ENCODE data around the gene ADIPOQ.
"Not testable (repeated sequence)": the region's sequence is repeated elsewhere in the genome, so short reads cannot be mapped to it uniquely, and the experiment has no call there.

ADIPOQ gene

DNA sequence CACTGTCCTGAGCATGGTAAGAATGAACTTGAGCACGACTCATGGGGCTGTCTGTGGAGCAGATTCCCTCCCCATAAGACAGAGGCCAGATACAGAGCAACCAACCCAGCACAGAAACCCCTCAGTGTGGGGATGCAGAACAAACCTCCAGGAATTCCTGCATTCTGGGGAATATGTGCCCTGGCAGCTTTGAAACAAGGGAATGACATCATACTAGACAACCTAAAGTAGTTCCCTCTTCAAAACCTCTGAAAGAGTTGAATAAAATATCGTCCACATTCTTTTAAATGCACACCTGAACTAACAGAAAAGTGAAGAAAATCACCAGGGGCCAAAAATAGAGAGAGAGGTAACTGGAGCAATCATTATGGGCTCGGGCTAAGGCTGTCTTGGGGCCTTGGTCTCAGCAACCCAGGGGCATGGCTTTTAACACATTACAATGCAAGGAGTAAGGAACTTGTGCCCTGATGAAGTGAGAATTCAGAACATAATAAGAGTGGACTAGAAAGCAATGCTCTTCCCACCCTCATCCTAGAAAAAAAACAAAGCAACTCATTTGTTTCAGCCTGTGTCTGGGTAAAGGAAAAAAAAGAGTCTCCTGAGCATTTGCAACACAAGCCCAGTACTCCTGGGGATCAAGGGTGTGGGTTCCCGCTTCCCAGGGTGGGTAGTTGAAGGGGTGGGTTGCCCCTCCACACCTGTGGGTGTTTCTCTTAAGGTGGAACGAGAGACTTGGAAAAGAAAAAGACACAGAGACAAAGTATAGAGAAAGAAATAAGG lies 43.9 kb downstream of the ADIPOQ start:
- Histone ChIP-seq H3K36me3 (no peaks in the 10 kb centered on the region), H3K9me3 (ENCODE audit: severe bottlenecking) (no peaks in the 10 kb centered on the region), H3K27me3 (ENCODE audit: insufficient read depth, low read depth, severe bottlenecking) (no peaks in the 10 kb centered on the region), H3K27ac (peak overlapping the region; percentile 73), H3K4me3 (ENCODE audit: low read depth, low read length) (no peak overlapping the region)
- TF ChIP-seq, protein P1, sequence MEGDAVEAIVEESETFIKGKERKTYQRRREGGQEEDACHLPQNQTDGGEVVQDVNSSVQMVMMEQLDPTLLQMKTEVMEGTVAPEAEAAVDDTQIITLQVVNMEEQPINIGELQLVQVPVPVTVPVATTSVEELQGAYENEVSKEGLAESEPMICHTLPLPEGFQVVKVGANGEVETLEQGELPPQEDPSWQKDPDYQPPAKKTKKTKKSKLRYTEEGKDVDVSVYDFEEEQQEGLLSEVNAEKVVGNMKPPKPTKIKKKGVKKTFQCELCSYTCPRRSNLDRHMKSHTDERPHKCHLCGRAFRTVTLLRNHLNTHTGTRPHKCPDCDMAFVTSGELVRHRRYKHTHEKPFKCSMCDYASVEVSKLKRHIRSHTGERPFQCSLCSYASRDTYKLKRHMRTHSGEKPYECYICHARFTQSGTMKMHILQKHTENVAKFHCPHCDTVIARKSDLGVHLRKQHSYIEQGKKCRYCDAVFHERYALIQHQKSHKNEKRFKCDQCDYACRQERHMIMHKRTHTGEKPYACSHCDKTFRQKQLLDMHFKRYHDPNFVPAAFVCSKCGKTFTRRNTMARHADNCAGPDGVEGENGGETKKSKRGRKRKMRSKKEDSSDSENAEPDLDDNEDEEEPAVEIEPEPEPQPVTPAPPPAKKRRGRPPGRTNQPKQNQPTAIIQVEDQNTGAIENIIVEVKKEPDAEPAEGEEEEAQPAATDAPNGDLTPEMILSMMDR (IDR thresholded peaks at IDR 0.05; ENCODE audit: low read depth, low read length): no peak
- DNase-seq: no peak

DNA sequence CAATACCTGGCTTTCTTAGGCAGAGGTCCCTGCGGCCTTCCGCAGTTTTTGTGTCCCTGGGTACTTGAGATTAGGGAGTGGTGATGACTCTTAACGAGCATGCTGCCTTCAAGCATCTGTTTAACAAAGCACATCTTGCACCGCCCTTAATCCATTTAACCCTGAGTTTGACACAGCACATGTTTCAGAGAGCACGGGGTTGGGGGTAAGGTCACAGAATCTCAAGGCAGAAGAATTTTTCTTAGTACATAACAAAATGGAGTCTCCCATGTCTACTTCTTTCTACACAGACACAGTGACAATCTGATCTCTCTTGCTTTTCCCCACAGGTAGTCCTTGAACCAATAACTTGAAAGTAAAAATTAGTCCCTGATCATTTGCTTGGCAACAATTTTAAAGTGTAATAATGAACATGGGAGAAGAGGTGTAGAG lies 45.0 kb downstream of the ADIPOQ start:
- H3K36me3 ChIP-seq; H3K4me3 ChIP-seq (ENCODE audit: low read depth, low read length); DNase-seq; H3K27me3 ChIP-seq (ENCODE audit: insufficient read depth, low read depth, severe bottlenecking); H3K9me3 ChIP-seq (ENCODE audit: severe bottlenecking): not testable (repeated sequence)
- H3K27ac ChIP-seq: peak overlapping the region; percentile 73

DNA sequence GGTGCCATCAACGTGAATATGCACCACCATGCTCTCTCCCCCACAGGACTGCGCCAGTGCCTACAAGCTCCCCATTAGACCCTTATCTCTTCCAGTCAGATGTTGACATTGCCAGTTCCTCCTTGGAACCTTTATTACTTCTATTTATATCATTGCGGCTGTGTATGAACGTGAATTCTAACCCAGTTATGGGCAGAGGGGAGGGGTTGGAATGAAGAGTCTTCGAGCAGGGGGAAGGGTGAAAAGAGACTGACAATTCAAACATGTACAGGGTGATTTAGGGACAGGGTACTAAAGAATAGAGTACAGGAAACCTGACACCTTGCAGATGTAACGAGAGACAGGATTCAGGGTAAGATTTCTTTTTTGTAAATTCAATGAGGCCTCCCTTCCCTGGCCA lies 46.1 kb downstream of the ADIPOQ start:
- DNase-seq: no peak
- TF ChIP-seq, protein P1 (IDR thresholded peaks at IDR 0.05; ENCODE audit: low read depth, low read length): no peak
- H3K9me3 ChIP-seq (ENCODE audit: severe bottlenecking): no peaks in the 10 kb centered on the region
- H3K36me3 ChIP-seq: no peaks in the 10 kb centered on the region
- peak overlapping the region; percentile 23; the same call in 1 of the 2 replicates for H3K27ac ChIP-seq
- no peak overlapping the region for H3K4me3 ChIP-seq (ENCODE audit: low read depth, low read length)
- H3K27me3 ChIP-seq (ENCODE audit: insufficient read depth, low read depth, severe bottlenecking): no peaks in the 10 kb centered on the region

DNA sequence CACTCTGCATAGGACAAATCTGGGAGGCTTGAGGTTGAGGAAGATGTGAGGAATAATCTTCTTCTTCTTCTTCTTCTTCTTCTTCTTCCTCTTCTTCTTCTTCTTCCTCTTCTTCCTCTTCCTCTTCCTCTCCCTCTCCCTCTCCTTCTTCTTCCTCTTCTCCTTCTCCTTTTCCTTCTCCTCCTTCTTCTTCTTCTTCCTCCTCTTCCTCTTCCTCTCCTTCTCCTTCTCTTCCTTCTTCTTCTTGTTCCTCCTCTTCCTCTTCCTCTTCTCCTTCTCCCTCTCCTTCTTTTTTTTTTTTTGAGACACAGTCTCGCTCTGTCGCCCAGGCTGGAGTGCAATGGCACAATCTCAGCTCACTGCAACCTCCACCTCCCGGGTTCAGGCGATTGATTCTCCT lies 47.2 kb downstream of the ADIPOQ start:
- H3K27me3 ChIP-seq (ENCODE audit: insufficient read depth, low read depth, severe bottlenecking); H3K4me3 ChIP-seq (ENCODE audit: low read depth, low read length); H3K27ac ChIP-seq; H3K36me3 ChIP-seq; DNase-seq; H3K9me3 ChIP-seq (ENCODE audit: severe bottlenecking): not testable (repeated sequence)

- TF ChIP-seq, protein P1 (IDR thresholded peaks at IDR 0.05; ENCODE audit: low read depth, low read length): no peak
Measured at GRCh38 chr3:186890911-186891310, 48.4 kb downstream of the ADIPOQ start.

DNA sequence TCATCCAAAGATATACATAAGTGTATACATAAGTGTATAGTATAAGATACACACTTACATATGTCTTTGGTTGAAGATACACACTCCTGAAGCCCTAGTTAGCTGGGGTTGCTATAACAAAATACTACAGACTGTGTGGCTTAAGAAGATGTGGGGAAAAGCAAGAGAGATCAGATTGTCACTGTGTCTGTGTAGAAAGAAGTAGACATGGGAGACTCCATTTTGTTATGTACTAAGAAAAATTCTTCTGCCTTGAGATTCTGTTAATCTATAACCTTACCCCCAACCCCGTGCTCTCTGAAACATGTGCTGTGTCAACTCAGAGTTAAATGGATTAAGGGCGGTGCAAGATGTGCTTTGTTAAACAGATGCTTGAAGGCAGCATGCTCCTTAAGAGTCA lies 50.6 kb downstream of the ADIPOQ start:
- not testable (repeated sequence) for H3K9me3 ChIP-seq (ENCODE audit: severe bottlenecking)
- peak overlapping the region; percentile 67 for H3K27ac ChIP-seq

More at GRCh38 chr3:186890911-186891310, 48.4 kb downstream of the ADIPOQ start:
- H3K27me3 ChIP-seq (ENCODE audit: insufficient read depth, low read depth, severe bottlenecking): no peaks in the 10 kb centered on the region
- H3K4me3 ChIP-seq (ENCODE audit: low read depth, low read length): no peak overlapping the region
- no peaks in the 10 kb centered on the region for H3K36me3 ChIP-seq
- H3K9me3 ChIP-seq (ENCODE audit: severe bottlenecking): no peaks in the 10 kb centered on the region
- H3K27ac ChIP-seq: no peak overlapping the region
- DNase-seq: no peak

DNA sequence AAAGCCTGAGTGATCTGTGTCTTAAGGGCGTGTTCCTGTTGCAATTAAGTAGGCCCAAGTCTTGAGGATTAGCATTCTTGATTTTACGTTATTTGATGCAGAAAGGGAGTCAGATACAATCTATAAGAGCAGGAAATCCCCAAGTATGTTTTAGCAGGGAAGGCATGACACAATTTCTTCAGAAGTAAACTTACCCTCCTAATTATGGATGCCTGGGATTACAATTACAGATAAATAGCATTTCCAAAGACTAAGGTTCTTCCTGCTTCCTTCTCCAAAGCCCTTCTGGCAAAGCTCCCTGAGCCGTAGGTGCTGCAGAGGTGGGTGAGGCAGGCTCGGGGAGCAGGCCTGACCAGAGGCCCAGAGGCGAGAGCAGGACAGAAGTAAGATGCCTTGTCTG lies 52.9 kb downstream of the ADIPOQ start:
- TF ChIP-seq, protein P1 (IDR thresholded peaks at IDR 0.05; ENCODE audit: low read depth, low read length): no peak
- no peak overlapping the region for H3K4me3 ChIP-seq (ENCODE audit: low read depth, low read length)
- H3K36me3 ChIP-seq: no peaks in the 10 kb centered on the region
- H3K27me3 ChIP-seq (ENCODE audit: insufficient read depth, low read depth, severe bottlenecking): no peaks in the 10 kb centered on the region
- H3K27ac ChIP-seq: peak overlapping the region; percentile 44
- DNase-seq: peak; percentile 58
- no peaks in the 10 kb centered on the region for H3K9me3 ChIP-seq (ENCODE audit: severe bottlenecking)

More for the DNA sequence above, 50.6 kb downstream of the ADIPOQ start:
- not testable (repeated sequence) for H3K27me3 ChIP-seq (ENCODE audit: insufficient read depth, low read depth, severe bottlenecking); DNase-seq; H3K4me3 ChIP-seq (ENCODE audit: low read depth, low read length); H3K36me3 ChIP-seq
